SK-N-MC (cell line): Measurements from ENCODE around the gene MRTFA.

Source experiments
- EZH2 ChIP-seq: fragments of 200-600 bp; sonication (generic); IDR thresholded peaks from one replicate; pipeline ENCODE4 v1.6.1; 2017; ENCODE audit warnings: antibody characterized with exemption
- POLR2AphosphoS5 ChIP-seq: IDR thresholded peaks from 2 replicates; pipeline ENCODE4 v1.6.1; 2012; ENCODE audit warnings: mild to moderate bottlenecking, low read depth, low read length, borderline replicate concordance

DNA sequence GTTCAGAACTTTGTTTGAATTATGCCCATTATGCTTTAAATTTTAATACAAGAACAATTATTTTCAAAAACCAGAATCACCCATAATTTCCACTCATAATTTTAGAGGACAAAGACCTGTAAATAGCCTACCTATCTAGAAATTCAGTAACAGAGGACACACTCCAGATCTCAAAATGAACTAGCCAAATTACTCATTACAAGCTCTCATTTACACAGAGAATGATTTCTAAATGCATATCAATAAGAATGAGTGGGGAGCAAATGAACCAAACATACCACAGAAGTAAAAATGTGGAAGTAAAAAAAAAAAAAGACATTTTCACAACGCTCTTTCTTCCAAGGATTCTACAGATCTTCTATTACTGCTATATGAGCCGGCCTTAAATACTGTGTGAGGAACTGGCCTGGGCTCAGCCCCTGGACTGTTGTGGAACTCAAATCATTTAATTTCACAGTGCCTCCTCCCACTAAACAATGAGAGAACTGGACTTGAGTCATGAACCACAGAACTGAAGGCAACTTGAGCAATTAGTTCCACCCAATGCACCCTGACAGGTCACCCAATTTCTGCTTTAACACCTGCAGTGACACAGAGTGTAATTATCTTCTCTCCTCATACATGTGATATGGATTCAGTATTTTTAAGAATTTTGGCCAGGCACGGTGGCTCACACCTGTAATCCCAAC lies 8.0 kb downstream of the MRTFA start:
- TF ChIP-seq POLR2AphosphoS5 (no peak), EZH2 (no peak)
